ENCODE measurements around the gene CASP10. TPM values are rescaled to one million over a fixed set of nuclear protein-coding genes. Genes with fewer than 3 reads are reported as not detected.

Gene CASP10
- total and polyA plus RNA-seq, 2 of the 4 experiments (the other 2 are of a cell fraction): 0.12 to 0.90 TPM

GRCh38 chr2:201257381-201257955, 74.5 kb downstream of the CASP10 start:
- H3K79me1 ChIP-seq (ENCODE audit: low read depth in 1 of 2, low read length in 2 of 2): peaks cover 15 to 35% of the 10 kb centered on the region in 2 experiments; a peak in 3 of 4 replicates
- H4K20me1 ChIP-seq (ENCODE audit: insufficient read depth, low read length): no peaks in the 10 kb centered on the region
- no peak overlapping the region for H3K9ac ChIP-seq (ENCODE audit: low read depth, low read length)
- intact Hi-C loops (cut with micrococcal nuclease): loop anchor here (5.0 kb wide), 1 partner anchor 95 kb away; no protein-coding TSS in a partner anchor
- peak overlapping the region; percentile 54 for H3K27ac ChIP-seq (ENCODE audit: insufficient read depth, low read length)
- peak overlapping the region; percentile 88 for H3K4me2 ChIP-seq (ENCODE audit: low read depth, low read length)
- peak overlapping the region; percentile 84 for H2BK20ac ChIP-seq (ENCODE audit: low read depth, low read length)
- H2BK120ac ChIP-seq (ENCODE audit: low read depth, low read length): peak overlapping the region; percentile 89
- H2AFZ ChIP-seq (replicated peaks; ENCODE audit: low read length, poor library complexity): peak overlapping the region; percentile 90
- H3K14ac ChIP-seq (replicated peaks; ENCODE audit: low read depth, low read length): peak overlapping the region; percentile 79
- H3K27me3 ChIP-seq (ENCODE audit: control insufficient read depth, insufficient read depth, low read length): no peaks in the 10 kb centered on the region
- H3K9me3 ChIP-seq (ENCODE audit: control insufficient read depth, insufficient read depth, low read length): no peaks in the 10 kb centered on the region
- H3K4me1 ChIP-seq (ENCODE audit: control insufficient read depth, insufficient read depth, low read length): peaks cover 12% of the 10 kb centered on the region
- BruUV-seq (replicated peaks): no TSS peak
- peak; percentile 5 for DNase-seq
- peak overlapping the region; percentile 98; the same call in 1 of the 2 replicates for H3K56ac ChIP-seq (ENCODE audit: extremely low read depth, insufficient read depth, low read length)
- CTCF ChIA-PET: interaction anchor here (0.6 kb wide), 1 partner anchor 918 kb away, joined by 9 read pairs; no protein-coding TSS in a partner anchor
- peak overlapping the region; percentile 67; the same call in 1 of the 2 replicates for H3K4me3 ChIP-seq (ENCODE audit: insufficient read depth, low read depth, low read length)
- peak overlapping the region; percentile 64 to 88 for H4K8ac ChIP-seq (ENCODE audit: low read depth in 2 of 2, low read length in 2 of 2)
- peak; percentile 10 for ATAC-seq (ENCODE audit: low read depth)
- peak overlapping the region; percentile 92 for H4K91ac ChIP-seq (ENCODE audit: insufficient read depth, low read depth, low read length)
- 0 out of 2 replicates have a peak overlapping the region, but pooled peaks have one; percentile 3 for H2AK5ac ChIP-seq (ENCODE audit: low read depth, low read length)
- peak overlapping the region; percentile 88 for H4K5ac ChIP-seq (ENCODE audit: low read depth, low read length)
- in situ Hi-C loops (cut with MboI; ENCODE audit: low sequenced_read_pairs): no loop called here
- TF ChIP-seq CTCF (conservative IDR thresholded peaks at IDR 0.05; ENCODE audit: low read depth, low read length) (no peak), RCOR1 (IDR thresholded peaks at IDR 0.05; ENCODE audit: insufficient replicate concordance, low read length) (no peak), CEBPB (IDR thresholded peaks at IDR 0.05; ENCODE audit: low read depth, low read length) (no peak)
- peak overlapping the region; percentile 86 for H3K4ac ChIP-seq (ENCODE audit: low read depth, low read length)
- H3K9me1 ChIP-seq (ENCODE audit: insufficient read depth, low read length): peaks cover 16% of the 10 kb centered on the region
- dilution Hi-C loops (cut with HindIII; ENCODE audit: low sequenced_read_pairs, unreplicated experiment): no loop called here
- WGBS, 2 experiments (ENCODE audit: extremely low coverage in 2 of 2, insufficient read length in 1 of 2): 10% methylated on average over 2 of the region's 12 CpGs; no CpG with 5 or more reads in 1 of the 2 experiments
- H2AK9ac ChIP-seq (replicated peaks; ENCODE audit: low read depth, low read length, poor library complexity): peak overlapping the region; percentile 88
- peak overlapping the region; percentile 77 for H3K23ac ChIP-seq (ENCODE audit: low read depth, low read length)
- no peaks in the 10 kb centered on the region for H3K36me3 ChIP-seq (ENCODE audit: control insufficient read depth, insufficient read depth, low read length)
- peak overlapping the region; percentile 82 for H3K18ac ChIP-seq (ENCODE audit: low read depth, low read length)
- POLR2A ChIA-PET (ENCODE audit: unreplicated experiment): no interaction called here
- H2BK5ac ChIP-seq (ENCODE audit: low read depth, low read length, poor library complexity, severe bottlenecking): peak overlapping the region; percentile 94
- peak overlapping the region; percentile 89; the same call in 2 of the 3 replicates for H2BK15ac ChIP-seq (ENCODE audit: low read depth, low read length)

Measured in IMR-90 (cell line).